PC-9 (cell line): ENCODE measurements around the gene WNT4. TPM values are rescaled to one million over a fixed set of nuclear protein-coding genes. Genes with fewer than 3 reads are reported as not detected.
A peak's percentile ranks its signal among the peaks of the same experiment; 100 is the strongest.

ENCODE experiments used
- BruUV-seq: library from RNA; stranded (reverse); fragments of 400-500 nt; replicated peaks from 2 replicates; lab custom pipeline; 2021; lab: Mats Ljungman, UMichigan
- CTCF ChIA-PET: fragments of 300-600 bp; sonication (Branson Sonifier 250); formaldehyde crosslinking; loops from one replicate; lab custom pipeline; 2022; ENCODE audit warnings: antibody characterized with exemption; lab: Charles Lee
- POLR2A ChIA-PET: fragments of 300-600 bp; sonication (Branson Sonifier 250); formaldehyde crosslinking; loops from one replicate; lab custom pipeline; 2022; ENCODE audit warnings: antibody characterized with exemption; ENCODE audit not compliant: unreplicated experiment; lab: Charles Lee
- DNase-seq, 2 experiments: peaks; one replicate each; pipeline versions ENCODE4 v3.0.0 to v3.0.0-alpha.2; 2015 to 2022; ENCODE audit warnings: mixed read lengths in 1 of 2
- H2AFZ ChIP-seq: fragments of 200-600 bp; sonication (generic); 2 replicates; pipeline ENCODE4 v1.8.1; 2017; ENCODE audit warnings: antibody characterized with exemption
- H3F3A ChIP-seq: fragments of 200-600 bp; sonication (generic); 2 replicates; pipeline ENCODE4 v1.8.1; 2017; ENCODE audit warnings: antibody characterized with exemption, mild to moderate bottlenecking, low read depth; ENCODE audit not compliant: insufficient read depth
- H3K27ac ChIP-seq: fragments of 200-600 bp; sonication (generic); 2 replicates; pipeline ENCODE4 v1.6.1; 2016; ENCODE audit warnings: mixed run types
- H3K27me3 ChIP-seq: fragments of 200-600 bp; sonication (generic); 2 replicates; pipeline ENCODE4 v1.6.1; 2016; ENCODE audit warnings: low read depth, mixed run types; ENCODE audit not compliant: insufficient read depth
- H3K36me3 ChIP-seq: fragments of 200-600 bp; sonication (generic); 2 replicates; pipeline ENCODE4 v1.6.1; 2016; ENCODE audit warnings: low read depth, mixed run types
- H3K4me1 ChIP-seq: fragments of 200-600 bp; sonication (generic); replicated peaks from 2 replicates; pipeline ENCODE4 v1.6.1; 2016; ENCODE audit warnings: mixed run types; ENCODE audit not compliant: insufficient read depth
- H3K4me2 ChIP-seq: fragments of 200-600 bp; sonication (generic); 2 replicates; pipeline ENCODE4 v1.6.1; 2017; ENCODE audit warnings: mixed run types
- H3K4me3 ChIP-seq: fragments of 200-600 bp; sonication (generic); 2 replicates; pipeline ENCODE4 v1.6.1; 2016; ENCODE audit warnings: mixed run types
- H3K79me2 ChIP-seq: fragments of 200-600 bp; sonication (generic); 2 replicates; pipeline ENCODE4 v1.6.1; 2017; ENCODE audit warnings: low read depth, mixed run types
- H3K9me2 ChIP-seq: fragments of 200-600 bp; sonication (generic); 2 replicates; pipeline ENCODE4 v1.8.1; 2017; ENCODE audit warnings: mild to moderate bottlenecking; ENCODE audit not compliant: insufficient read depth
- H3K9me3 ChIP-seq: fragments of 200-600 bp; sonication (generic); 2 replicates; pipeline ENCODE4 v1.8.1; 2016; ENCODE audit warnings: low read depth; ENCODE audit not compliant: insufficient read depth
- H4K20me1 ChIP-seq: fragments of 200-600 bp; sonication (generic); 2 replicates; pipeline ENCODE4 v1.8.1; 2017; ENCODE audit not compliant: insufficient read depth
- CTCF ChIP-seq: fragments of 200-600 bp; sonication (generic); conservative IDR thresholded peaks from 2 replicates; pipeline ENCODE4 v1.6.1; 2017; ENCODE audit warnings: mixed run types, antibody characterized with exemption, mild to moderate bottlenecking, moderate library complexity
- EZH2 ChIP-seq: fragments of 200-600 bp; sonication (generic); IDR thresholded peaks from 2 replicates; pipeline ENCODE4 v1.8.0; 2017; ENCODE audit warnings: antibody characterized with exemption, low read depth
- intact Hi-C: fragments of 100-400 bp; cut with micrococcal nuclease; formaldehyde crosslinking; loops from one replicate; pipeline ENCODE4 v1.10.0; 2022; ENCODE audit not compliant: unreplicated experiment
- total RNA-seq: library from RNA; stranded (reverse); gene quantifications from 2 replicates; pipeline ENCODE4 v1.2.3, GENCODE V29; 2021

Gene WNT4
- total RNA-seq, 1 experiment from 2014 or later: 0.83 TPM

GRCh38 chr1:22133931-22134324 is 9.0 kb downstream of the WNT4 start:
- no TSS peak for BruUV-seq
- CTCF ChIA-PET: interaction anchor here (1.4 kb wide), 1 partner anchor 96 kb away, joined by 3 read pairs; no protein-coding TSS in a partner anchor
- Histone ChIP-seq H2AFZ (no peak overlapping the region), H3K9me2 (no peaks in the 10 kb centered on the region), H3F3A (no peaks in the 10 kb centered on the region), H3K4me3 (no peak overlapping the region), H3K4me1 (peaks cover 10% of the 10 kb centered on the region), H3K79me2 (no peaks in the 10 kb centered on the region), H4K20me1 (no peaks in the 10 kb centered on the region), H3K27me3 (no peaks in the 10 kb centered on the region), H3K9me3 (no peaks in the 10 kb centered on the region), H3K4me2 (no peak overlapping the region), H3K36me3 (no peaks in the 10 kb centered on the region), H3K27ac (no peak overlapping the region)
- POLR2A ChIA-PET: no interaction called here
- no peak for TF ChIP-seq CTCF
- no peak for TF ChIP-seq EZH2
- DNase-seq: no peak
- intact Hi-C loops: loop anchor here (10.0 kb wide), 1 partner anchor 511 kb away; the partner anchor contains the start of gene C1QC

- Histone ChIP-seq H3K4me3 (no peak overlapping the region), H4K20me1 (no peaks in the 10 kb centered on the region), H2AFZ (no peak overlapping the region), H3K4me2 (no peak overlapping the region), H3K27ac (no peak overlapping the region), H3F3A (no peaks in the 10 kb centered on the region), H3K9me2 (no peaks in the 10 kb centered on the region), H3K79me2 (no peaks in the 10 kb centered on the region), H3K4me1 (peaks cover 10% of the 10 kb centered on the region), H3K36me3 (no peaks in the 10 kb centered on the region), H3K27me3 (no peaks in the 10 kb centered on the region), H3K9me3 (no peaks in the 10 kb centered on the region)
- DNase-seq: no peak
- intact Hi-C loops: loop anchor here (10.0 kb wide), 1 partner anchor 511 kb away; the partner anchor contains the start of gene C1QC
- TF ChIP-seq EZH2 (no peak), CTCF (no peak)
- POLR2A ChIA-PET: no interaction called here
- CTCF ChIA-PET: interaction anchor here (1.4 kb wide), 1 partner anchor 96 kb away, joined by 3 read pairs; no protein-coding TSS in a partner anchor
- BruUV-seq: no TSS peak
These were observed 9.5 kb downstream of the WNT4 start for GRCh38 chr1:22133247-22133930.

GRCh38 chr1:22132517-22133235 is 10.2 kb downstream of the WNT4 start:
- no peaks in the 10 kb centered on the region for H3K79me2 ChIP-seq
- H2AFZ ChIP-seq: no peak overlapping the region
- DNase-seq: peak in 1 of 2 experiments; percentile 49
- H3F3A ChIP-seq: no peaks in the 10 kb centered on the region
- no peaks in the 10 kb centered on the region for H3K9me3 ChIP-seq
- H3K27me3 ChIP-seq: no peaks in the 10 kb centered on the region
- no peak overlapping the region for H3K27ac ChIP-seq
- H4K20me1 ChIP-seq: no peaks in the 10 kb centered on the region
- TF ChIP-seq EZH2: no peak
- no peak for TF ChIP-seq CTCF
- BruUV-seq: no TSS peak
- CTCF ChIA-PET: interaction anchor here (0.6 to 1.4 kb wide), 5 partner anchors 8 to 376 kb away, joined by 3 read pairs; no protein-coding TSS in a partner anchor
- peak overlapping the region; percentile 34; the same call in 1 of the 2 replicates for H3K4me2 ChIP-seq
- H3K36me3 ChIP-seq: no peaks in the 10 kb centered on the region
- intact Hi-C loops: loop anchor here (1.0 to 10.0 kb wide), 4 partner anchors 143 to 512 kb away; partner anchors contain the start of gene C1QC
- peaks cover 10% of the 10 kb centered on the region for H3K4me1 ChIP-seq
- no peaks in the 10 kb centered on the region for H3K9me2 ChIP-seq
- H3K4me3 ChIP-seq: no peak overlapping the region
- POLR2A ChIA-PET: no interaction called here
